T47D (cell line): Measurements from ENCODE around the gene TROAP.

Experiments used
- DNase-seq, 2 experiments: peaks; one replicate each; pipeline versions ENCODE4 v3.0.0 to v3.0.0-alpha.2; 2011 to 2012; ENCODE audit warnings: low read depth in 1 of 2, low spot score in 1 of 2
- JUND ChIP-seq: IDR thresholded peaks from 2 replicates; pipeline ENCODE4 v1.6.1; 2012; ENCODE audit warnings: low read depth
- in situ Hi-C: cut with HindIII; loops from 2 replicates; pipeline ENCODE4 v1.10.0; 2016; ENCODE audit warnings: low sequenced_read_pairs, low pct_unique_long_range_greater_than_20kb

Gene TROAP

GRCh38 chr12:49283541-49284429, 39.3 kb upstream of the TROAP start:
- in situ Hi-C loops: no loop called here
- TF ChIP-seq JUND: no peak
- no peak for DNase-seq

- in situ Hi-C loops: no loop called here
- TF ChIP-seq JUND: no peak
- no peak for DNase-seq
Observed at GRCh38 chr12:49284672-49285071, 38.4 kb upstream of the TROAP start.

- DNase-seq: no peak
- in situ Hi-C loops: no loop called here
- no peak for TF ChIP-seq JUND
Observed at GRCh38 chr12:49287876-49288275, 35.2 kb upstream of the TROAP start.

- no peak for TF ChIP-seq JUND
- in situ Hi-C loops: no loop called here
- DNase-seq: peak; percentile 72 to 74
Observed at GRCh38 chr12:49288412-49288853, 34.6 kb upstream of the TROAP start.

- DNase-seq: no peak
- in situ Hi-C loops: no loop called here
- no peak for TF ChIP-seq JUND
Observed at GRCh38 chr12:49288922-49289555, 34.0 kb upstream of the TROAP start.

GRCh38 chr12:49292729-49293055, 30.4 kb upstream of the TROAP start:
- TF ChIP-seq JUND: no peak
- in situ Hi-C loops: no loop called here
- DNase-seq: no peak

GRCh38 chr12:49293056-49293956, 29.7 kb upstream of the TROAP start:
- no peak for TF ChIP-seq JUND
- in situ Hi-C loops: no loop called here
- DNase-seq: no peak

- in situ Hi-C loops: no loop called here
- no peak for TF ChIP-seq JUND
- DNase-seq: no peak
Observed at GRCh38 chr12:49294086-49294803, 28.8 kb upstream of the TROAP start.

- TF ChIP-seq JUND: no peak
- DNase-seq: no peak
- in situ Hi-C loops: no loop called here
Observed at GRCh38 chr12:49294804-49295081, 28.3 kb upstream of the TROAP start.

- no peak for TF ChIP-seq JUND
- in situ Hi-C loops: no loop called here
- no peak for DNase-seq
Observed at GRCh38 chr12:49295082-49295936, 27.7 kb upstream of the TROAP start, which contains the start of gene PRPH. PRPH (plus strand) TSS chr12:49295147; CDS start chr12:49295201, 54 bp downstream.

GRCh38 chr12:49296034-49296835, 26.8 kb upstream of the TROAP start:
- DNase-seq: peak; percentile 66 to 77
- in situ Hi-C loops: no loop called here
- no peak for TF ChIP-seq JUND
